ENCODE data around the gene BTBD2.

Gene BTBD2

GRCh38 chr19:1950640-1951039 is 64.9 kb downstream of the BTBD2 start:
- TF ChIP-seq CTCF (IDR thresholded peaks at IDR 0.05; ENCODE audit: low read depth, low read length, missing control alignments): no peak
- no peak for DNase-seq (ENCODE audit: extremely low read depth, low read depth)
- H3K4me3 ChIP-seq (replicated peaks; ENCODE audit: low read depth, low read length): no peak overlapping the region

GRCh38 chr19:1949304-1950101 is 66.0 kb downstream of the BTBD2 start:
- no peak for TF ChIP-seq CTCF (IDR thresholded peaks at IDR 0.05; ENCODE audit: low read depth, low read length, missing control alignments)
- H3K4me3 ChIP-seq (replicated peaks; ENCODE audit: low read depth, low read length): no peak overlapping the region
- no peak for DNase-seq (ENCODE audit: extremely low read depth, low read depth)

GRCh38 chr19:1947651-1948209 is 67.8 kb downstream of the BTBD2 start:
- TF ChIP-seq CTCF (IDR thresholded peaks at IDR 0.05; ENCODE audit: low read depth, low read length, missing control alignments): no peak
- DNase-seq (ENCODE audit: extremely low read depth, low read depth): no peak
- no peak overlapping the region for H3K4me3 ChIP-seq (replicated peaks; ENCODE audit: low read depth, low read length)

DNA sequence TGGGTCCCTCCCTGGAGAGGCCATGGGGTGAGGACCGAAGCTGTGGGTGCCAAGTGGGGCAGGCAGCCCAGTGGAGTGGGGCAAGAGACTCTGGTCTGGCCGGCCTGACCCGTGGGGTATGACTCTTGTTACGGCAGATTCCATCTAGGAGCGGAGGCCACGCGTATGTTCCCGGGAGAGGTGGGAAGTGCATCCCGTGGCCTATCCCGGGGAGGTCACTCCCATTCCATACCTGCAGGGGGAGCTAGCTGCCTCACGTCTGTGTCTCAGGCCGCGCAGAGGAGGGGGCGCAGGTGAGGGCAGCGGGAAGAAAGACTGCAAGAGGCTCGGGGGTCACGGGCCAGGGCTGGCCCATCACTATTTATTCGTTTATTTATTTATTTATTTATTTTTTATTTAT is 69.6 kb downstream of the BTBD2 start:
- no peak for DNase-seq (ENCODE audit: extremely low read depth, low read depth)
- TF ChIP-seq CTCF (IDR thresholded peaks at IDR 0.05; ENCODE audit: low read depth, low read length, missing control alignments): peak; percentile 55
- H3K4me3 ChIP-seq (replicated peaks; ENCODE audit: low read depth, low read length): no peak overlapping the region

- TF ChIP-seq CTCF (IDR thresholded peaks at IDR 0.05; ENCODE audit: low read depth, low read length, missing control alignments): no peak
- DNase-seq (ENCODE audit: extremely low read depth, low read depth): no peak
- no peak overlapping the region for H3K4me3 ChIP-seq (replicated peaks; ENCODE audit: low read depth, low read length)
Observed at GRCh38 chr19:1944916-1945561, 70.5 kb downstream of the BTBD2 start.

- DNase-seq (ENCODE audit: extremely low read depth, low read depth): no peak
- no peak for TF ChIP-seq CTCF (IDR thresholded peaks at IDR 0.05; ENCODE audit: low read depth, low read length, missing control alignments)
- H3K4me3 ChIP-seq (replicated peaks; ENCODE audit: low read depth, low read length): no peak overlapping the region
Observed at GRCh38 chr19:1944088-1944915, 71.2 kb downstream of the BTBD2 start.

Measured in HFF-Myc (cell line).